Epithelial cell of proximal tubule (primary cell): Measurements from ENCODE around the gene NUP210. TPM values are rescaled to one million over a fixed set of nuclear protein-coding genes. Genes with fewer than 3 reads are reported as not detected.

ENCODE experiments used
- DNase-seq: peaks from one replicate; pipeline ENCODE4 v3.0.0-alpha.2; 2011; ENCODE audit warnings: low read depth
- H3K4me3 ChIP-seq: 2 replicates; pipeline ENCODE4 v1.5.1; 2011; ENCODE audit warnings: low read depth, mild to moderate bottlenecking, low read length
- CTCF ChIP-seq: conservative IDR thresholded peaks from 2 replicates; pipeline ENCODE4 v1.5.1; 2012; ENCODE audit warnings: low read depth, mild to moderate bottlenecking, low read length
- total RNA-seq: library from RNA; depleted of rRNA; stranded (reverse); fragments of >200 nt; gene quantifications from 2 replicates; pipeline ENCODE4 v1.2.3, GENCODE V29; 2015

Gene NUP210
- total RNA-seq, 1 donor from 2014 or later = 40.1 TPM

- no peak overlapping the region for H3K4me3 ChIP-seq
- no peak for TF ChIP-seq CTCF
- no peak for DNase-seq
These were observed 26.4 kb downstream of the NUP210 start for GRCh38 chr3:13393427-13394360.

- TF ChIP-seq CTCF = peak; percentile 22
- no peak overlapping the region for H3K4me3 ChIP-seq
- DNase-seq = no peak
These were observed 28.8 kb downstream of the NUP210 start for GRCh38 chr3:13391308-13391707.

- no peak for TF ChIP-seq CTCF
- no peak overlapping the region for H3K4me3 ChIP-seq
- DNase-seq = no peak
These were observed 30.7 kb downstream of the NUP210 start for GRCh38 chr3:13389378-13389777.

- DNase-seq = no peak
- no peak overlapping the region for H3K4me3 ChIP-seq
- TF ChIP-seq CTCF = no peak
These were observed 31.3 kb downstream of the NUP210 start for GRCh38 chr3:13388816-13389215.

- DNase-seq = no peak
- TF ChIP-seq CTCF = no peak
- H3K4me3 ChIP-seq = no peak overlapping the region
These were observed 34.7 kb downstream of the NUP210 start for GRCh38 chr3:13385373-13385965.

GRCh38 chr3:13380971-13381370 lies 39.2 kb downstream of the NUP210 start:
- no peak overlapping the region for H3K4me3 ChIP-seq
- no peak for TF ChIP-seq CTCF
- DNase-seq = no peak
